Thoracic aorta (tissue), 2 donors: Measurements from ENCODE around the gene PLCH1. TPM values are rescaled to one million over a fixed set of nuclear protein-coding genes. Genes with fewer than 3 reads are reported as not detected.

ENCODE experiments used
- ATAC-seq: fragments of 150-250 bp; one replicate; pipeline ENCODE4 v1.8.0; 2017; ENCODE audit warnings: low read depth; ENCODE audit not compliant: insufficient number of reproducible peaks, low FRiP score
- DNase-seq: peaks from one replicate; pipeline ENCODE4 v3.0.0-alpha.2; 2020; ENCODE audit warnings: low spot score
- H3K27ac ChIP-seq, 2 donors: fragments of 200-600 bp; sonication (generic); 1 replicate in 1 of 2; 2 replicates in 1 of 2; pipeline ENCODE4 v1.5.1; 2016; ENCODE audit warnings: mild to moderate bottlenecking in 2 of 2, moderate library complexity in 2 of 2
- H3K27me3 ChIP-seq: fragments of 200-600 bp; sonication (generic); replicated peaks from 2 replicates; pipeline ENCODE4 v1.6.0; 2016; ENCODE audit warnings: mild to moderate bottlenecking; ENCODE audit not compliant: insufficient read depth
- H3K36me3 ChIP-seq: fragments of 200-600 bp; sonication (generic); one replicate; pipeline ENCODE4 v1.5.1; 2016
- H3K4me1 ChIP-seq, 2 donors: fragments of 200-600 bp; sonication (generic); 1 replicate in 1 of 2; 2 replicates in 1 of 2; pipeline versions ENCODE4 v1.5.1 to v1.6.0; 2016; ENCODE audit warnings: low read depth in 2 of 2, mild to moderate bottlenecking in 1 of 2; ENCODE audit not compliant: control insufficient read depth in 1 of 2
- H3K4me3 ChIP-seq: fragments of 200-600 bp; sonication (generic); 2 replicates; pipeline ENCODE4 v1.5.1; 2016; ENCODE audit warnings: mild to moderate bottlenecking
- H3K9me3 ChIP-seq: fragments of 200-600 bp; sonication (generic); 2 replicates; pipeline ENCODE4 v1.5.1; 2016
- total RNA-seq, 2 donors: library from RNA; depleted of rRNA; stranded (reverse); fragments of >200 nt; gene quantifications; one replicate each; pipeline versions ENCODE4 v1.1.0 to v1.2.3, GENCODE V29; 2016
- TF ChIP-seq, protein P1 (sequence below): fragments of 200-600 bp; sonication (generic); IDR thresholded peaks from one replicate; pipeline ENCODE4 v1.5.1; 2019; ENCODE audit warnings: antibody characterized with exemption

PLCH1 gene
- total RNA-seq, 2 donors from 2014 or later = 0.28 TPM; not detected in 1

- H3K4me3 ChIP-seq = no peak overlapping the region
- no peak overlapping the region for H3K27ac ChIP-seq
- no peaks in the 10 kb centered on the region for H3K36me3 ChIP-seq
- H3K4me1 ChIP-seq = no peaks in the 10 kb centered on the region
- TF ChIP-seq, protein P1, sequence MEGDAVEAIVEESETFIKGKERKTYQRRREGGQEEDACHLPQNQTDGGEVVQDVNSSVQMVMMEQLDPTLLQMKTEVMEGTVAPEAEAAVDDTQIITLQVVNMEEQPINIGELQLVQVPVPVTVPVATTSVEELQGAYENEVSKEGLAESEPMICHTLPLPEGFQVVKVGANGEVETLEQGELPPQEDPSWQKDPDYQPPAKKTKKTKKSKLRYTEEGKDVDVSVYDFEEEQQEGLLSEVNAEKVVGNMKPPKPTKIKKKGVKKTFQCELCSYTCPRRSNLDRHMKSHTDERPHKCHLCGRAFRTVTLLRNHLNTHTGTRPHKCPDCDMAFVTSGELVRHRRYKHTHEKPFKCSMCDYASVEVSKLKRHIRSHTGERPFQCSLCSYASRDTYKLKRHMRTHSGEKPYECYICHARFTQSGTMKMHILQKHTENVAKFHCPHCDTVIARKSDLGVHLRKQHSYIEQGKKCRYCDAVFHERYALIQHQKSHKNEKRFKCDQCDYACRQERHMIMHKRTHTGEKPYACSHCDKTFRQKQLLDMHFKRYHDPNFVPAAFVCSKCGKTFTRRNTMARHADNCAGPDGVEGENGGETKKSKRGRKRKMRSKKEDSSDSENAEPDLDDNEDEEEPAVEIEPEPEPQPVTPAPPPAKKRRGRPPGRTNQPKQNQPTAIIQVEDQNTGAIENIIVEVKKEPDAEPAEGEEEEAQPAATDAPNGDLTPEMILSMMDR = no peak
- DNase-seq (no peak), ATAC-seq (no peak)
- no peaks in the 10 kb centered on the region for H3K9me3 ChIP-seq
- H3K27me3 ChIP-seq = no peaks in the 10 kb centered on the region
Measured at GRCh38 chr3:155581579-155581978, 163.3 kb downstream of the PLCH1 start.

DNA sequence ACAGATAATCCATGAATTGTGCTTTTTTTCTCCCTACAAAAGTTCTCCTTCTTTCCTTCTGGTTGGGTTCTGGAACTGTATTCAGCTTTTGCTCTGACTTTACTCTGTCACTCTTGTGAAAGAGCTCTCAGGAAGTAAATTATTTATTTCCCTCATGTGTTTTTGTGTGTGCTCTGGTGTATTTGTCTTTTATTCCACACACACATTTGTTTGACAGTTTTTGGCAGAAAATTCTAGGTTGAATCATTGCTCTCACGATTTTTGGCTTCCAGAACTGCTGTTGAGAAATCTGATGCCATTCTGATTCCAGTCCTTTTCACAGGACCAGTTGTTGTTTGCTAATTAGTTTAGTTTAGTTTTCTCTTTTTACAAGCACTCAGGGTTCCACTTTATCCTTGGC lies 172.8 kb downstream of the PLCH1 start:
- DNase-seq = no peak
- Histone ChIP-seq H3K27ac (no peak overlapping the region), H3K27me3 (no peaks in the 10 kb centered on the region), H3K4me1 (no peaks in the 10 kb centered on the region), H3K4me3 (no peak overlapping the region), H3K9me3 (no peaks in the 10 kb centered on the region), H3K36me3 (no peaks in the 10 kb centered on the region)
- TF ChIP-seq, protein P1 = no peak
- ATAC-seq = no peak

DNA sequence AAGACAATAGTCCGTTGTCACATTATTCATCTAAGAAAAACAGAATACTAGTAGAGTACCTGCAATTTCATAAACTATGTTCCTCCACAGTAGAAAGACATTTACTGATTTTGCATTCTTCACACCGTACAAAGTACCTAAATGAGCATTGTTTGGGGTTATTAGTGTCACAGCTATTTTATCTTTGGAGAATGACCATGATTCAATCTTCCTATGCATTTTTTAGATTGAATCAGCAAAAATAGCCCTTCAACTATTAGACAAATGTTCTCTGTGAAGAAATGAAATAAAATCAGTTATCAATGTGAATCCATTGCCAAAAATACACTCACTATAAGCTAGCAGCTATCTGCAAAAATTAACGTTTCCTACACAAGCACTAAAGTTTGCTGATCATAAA lies 176.6 kb downstream of the PLCH1 start:
- no peak for DNase-seq
- TF ChIP-seq, protein P1 = no peak
- no peaks in the 10 kb centered on the region for H3K4me1 ChIP-seq
- no peak overlapping the region for H3K27ac ChIP-seq
- H3K27me3 ChIP-seq = no peaks in the 10 kb centered on the region
- no peak for ATAC-seq
- no peaks in the 10 kb centered on the region for H3K36me3 ChIP-seq
- no peak overlapping the region for H3K4me3 ChIP-seq
- H3K9me3 ChIP-seq = no peaks in the 10 kb centered on the region

DNA sequence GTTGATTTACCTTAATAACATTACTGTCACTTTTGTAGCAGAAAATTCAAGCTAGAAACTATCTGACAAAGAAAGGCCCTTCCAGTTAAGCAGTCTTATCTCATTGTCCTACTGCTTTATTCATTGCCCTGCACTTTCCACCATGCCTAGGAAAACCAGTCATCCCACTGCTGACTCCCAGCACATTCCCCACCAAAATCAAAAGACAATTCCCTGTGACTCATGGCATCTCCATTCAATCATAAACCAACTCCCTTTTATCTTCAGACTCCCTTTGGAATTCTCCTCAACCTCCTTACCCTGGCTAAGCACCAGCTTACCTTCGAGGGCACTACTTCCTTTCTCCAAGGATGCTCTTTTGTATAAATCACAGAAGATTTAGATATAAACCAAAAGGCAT lies 184.3 kb downstream of the PLCH1 start:
- H3K36me3 ChIP-seq = no peaks in the 10 kb centered on the region
- DNase-seq = no peak
- H3K27ac ChIP-seq = no peak overlapping the region
- H3K9me3 ChIP-seq = no peaks in the 10 kb centered on the region
- ATAC-seq = no peak
- H3K4me3 ChIP-seq = no peak overlapping the region
- TF ChIP-seq, protein P1 = no peak
- no peaks in the 10 kb centered on the region for H3K27me3 ChIP-seq
- H3K4me1 ChIP-seq = no peaks in the 10 kb centered on the region

- no peak for ATAC-seq
- TF ChIP-seq, protein P1 = no peak
- H3K4me3 ChIP-seq = no peak overlapping the region
- H3K4me1 ChIP-seq = no peaks in the 10 kb centered on the region
- DNase-seq = no peak
- no peak overlapping the region for H3K27ac ChIP-seq
- H3K27me3 ChIP-seq = no peaks in the 10 kb centered on the region
- H3K36me3 ChIP-seq = no peaks in the 10 kb centered on the region
- no peaks in the 10 kb centered on the region for H3K9me3 ChIP-seq
Measured at GRCh38 chr3:155560135-155560534, 184.7 kb downstream of the PLCH1 start.
